ENCODE data around the gene ZFYVE26. TPM values are rescaled to one million over a fixed set of nuclear protein-coding genes. Genes with fewer than 3 reads are reported as not detected.
"Not testable (repeated sequence)": the region's sequence is repeated elsewhere in the genome, so short reads cannot be mapped to it uniquely, and the experiment has no call there.

ZFYVE26 gene
- total RNA-seq, 1 experiment from 2014 or later: 16.7 TPM

DNA sequence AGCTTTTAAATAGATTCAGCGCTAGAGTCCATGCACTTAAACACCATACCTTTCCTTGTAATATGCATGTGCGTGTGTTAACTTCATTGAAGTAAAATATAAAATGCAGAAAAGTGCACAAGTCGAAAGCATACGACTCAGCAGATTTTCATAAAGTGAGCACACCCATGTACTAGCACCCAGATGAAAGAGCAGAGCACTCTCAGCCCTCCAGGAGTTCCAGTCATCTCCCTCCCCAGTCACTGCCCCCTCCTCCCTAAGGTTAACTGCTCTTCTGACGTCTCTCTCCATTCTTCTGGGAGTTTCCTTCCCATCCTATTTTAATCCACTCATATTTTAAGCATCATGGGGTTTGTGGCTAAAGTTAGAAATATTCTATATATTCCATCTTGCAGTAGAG, 94.5 kb downstream of the ZFYVE26 start:
- DNase-seq: no peak
- no peaks in the 10 kb centered on the region for H3K36me3 ChIP-seq
- H3K4me1 ChIP-seq: no peaks in the 10 kb centered on the region
- H3K27me3 ChIP-seq: no peaks in the 10 kb centered on the region
- H3K9me3 ChIP-seq (replicated peaks): no peaks in the 10 kb centered on the region
- H3K4me3 ChIP-seq: no peak overlapping the region
- no peak overlapping the region for H3K27ac ChIP-seq

DNA sequence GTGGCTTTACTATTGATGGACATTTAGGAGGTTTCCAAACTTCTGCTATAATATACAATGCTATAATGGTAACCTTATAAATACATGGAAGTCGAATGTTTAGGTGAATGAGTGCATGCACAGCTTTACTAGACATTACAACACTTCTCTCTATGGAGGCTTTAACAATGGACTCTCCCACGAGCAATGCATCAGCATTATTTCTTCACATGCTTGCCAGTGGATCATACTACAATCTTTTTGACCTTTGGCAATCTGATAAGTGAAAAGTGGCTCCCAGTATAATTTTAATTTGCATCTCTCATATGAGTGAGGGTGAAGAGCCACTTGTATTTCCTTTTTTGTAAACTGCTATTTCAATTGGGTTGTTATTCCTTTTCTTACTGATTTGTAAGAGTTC, 96.5 kb downstream of the ZFYVE26 start:
- Histone ChIP-seq H3K9me3 (replicated peaks) (no peaks in the 10 kb centered on the region), H3K27me3 (no peaks in the 10 kb centered on the region), H3K4me3 (no peak overlapping the region), H3K4me1 (no peaks in the 10 kb centered on the region), H3K27ac (no peak overlapping the region), H3K36me3 (no peaks in the 10 kb centered on the region)
- no peak for DNase-seq

DNA sequence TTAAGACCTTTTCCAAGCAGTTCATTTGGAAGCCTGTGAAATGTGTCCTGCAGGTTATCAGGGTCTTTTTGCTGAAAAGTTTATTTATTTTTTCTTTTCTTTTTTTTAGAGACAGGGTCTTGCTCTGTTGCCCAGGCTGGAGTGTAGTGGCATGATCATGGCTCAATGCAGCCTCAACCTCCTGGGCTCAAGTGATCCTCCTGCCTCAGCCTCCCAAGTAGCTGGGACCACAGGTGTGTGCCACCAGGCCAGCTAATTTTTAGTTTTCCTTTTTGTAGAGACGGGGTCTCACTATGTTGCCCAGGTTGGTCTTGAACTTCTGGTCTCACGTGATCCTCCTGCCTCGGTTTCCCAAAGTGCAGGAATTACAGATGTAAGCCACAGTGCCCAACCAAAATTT, 97.0 kb downstream of the ZFYVE26 start:
- not testable (repeated sequence) for H3K27ac ChIP-seq; H3K27me3 ChIP-seq; H3K4me3 ChIP-seq; H3K9me3 ChIP-seq (replicated peaks); H3K4me1 ChIP-seq; DNase-seq; H3K36me3 ChIP-seq

DNA sequence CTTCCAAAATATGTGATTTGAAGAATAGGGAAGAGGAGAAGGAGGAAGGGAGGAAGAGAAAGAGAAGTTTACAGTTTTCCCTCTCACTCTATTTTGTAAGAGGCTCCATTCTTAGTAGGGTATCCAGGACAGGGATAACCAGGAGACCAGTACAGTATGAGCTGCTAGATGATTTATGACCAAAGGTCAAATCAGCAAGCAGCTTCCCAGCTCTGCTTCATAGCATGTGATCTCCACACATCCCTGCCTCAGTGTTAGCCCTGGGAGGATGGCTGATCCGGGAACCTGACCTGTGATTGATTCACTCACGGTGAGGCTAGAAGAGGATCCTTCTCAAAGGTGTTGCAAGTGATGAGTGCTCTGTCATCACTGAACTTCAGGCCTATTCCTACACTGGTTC, 98.1 kb downstream of the ZFYVE26 start:
- DNase-seq: no peak
- no peaks in the 10 kb centered on the region for H3K27me3 ChIP-seq
- H3K27ac ChIP-seq: no peak overlapping the region
- H3K9me3 ChIP-seq (replicated peaks): no peaks in the 10 kb centered on the region
- no peaks in the 10 kb centered on the region for H3K4me1 ChIP-seq
- no peak overlapping the region for H3K4me3 ChIP-seq
- no peaks in the 10 kb centered on the region for H3K36me3 ChIP-seq

DNA sequence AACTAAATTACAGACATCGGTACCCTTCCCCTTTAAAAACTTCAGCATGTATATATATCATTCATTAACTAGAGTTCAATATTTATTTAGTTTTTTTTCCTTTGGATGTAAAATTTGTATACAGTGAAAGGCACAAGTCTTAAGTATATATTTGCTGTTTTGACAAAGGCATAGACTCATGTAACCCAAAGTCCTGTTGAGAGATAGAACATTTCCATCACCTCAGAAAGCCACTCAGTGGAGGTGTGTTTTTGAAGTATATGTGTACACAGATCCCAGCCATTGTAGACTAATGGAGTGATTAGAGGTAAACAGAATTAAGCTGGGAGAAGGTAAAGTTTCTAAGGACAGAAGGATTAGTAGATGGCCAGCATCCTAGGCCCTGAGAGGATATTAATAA, 99.3 kb downstream of the ZFYVE26 start:
- Histone ChIP-seq H3K27me3 (no peaks in the 10 kb centered on the region), H3K9me3 (replicated peaks) (no peaks in the 10 kb centered on the region), H3K36me3 (no peaks in the 10 kb centered on the region), H3K4me1 (no peaks in the 10 kb centered on the region), H3K4me3 (no peak overlapping the region), H3K27ac (no peak overlapping the region)
- no peak for DNase-seq

DNA sequence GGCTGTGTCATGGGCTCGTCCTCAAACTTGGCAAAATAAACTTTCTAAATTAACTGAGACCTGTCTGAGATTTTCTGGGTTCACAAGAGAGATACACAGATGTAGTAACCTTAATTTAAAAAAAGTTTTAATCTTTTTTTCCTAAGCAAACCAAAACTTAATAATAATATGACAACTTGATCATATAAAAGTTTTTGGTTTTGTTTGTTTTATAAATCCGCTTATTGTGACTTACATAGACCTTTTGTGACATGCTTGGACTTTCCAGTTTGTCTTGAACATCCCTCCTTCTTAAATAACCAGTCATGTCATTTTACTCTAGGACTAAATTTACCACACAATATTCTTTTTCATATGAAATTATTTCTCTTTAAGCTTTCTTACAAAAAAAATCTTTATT, 106.2 kb downstream of the ZFYVE26 start:
- peak; percentile 9 to 23 for DNase-seq
- Histone ChIP-seq H3K27me3 (no peaks in the 10 kb centered on the region), H3K4me3 (no peak overlapping the region)

DNA sequence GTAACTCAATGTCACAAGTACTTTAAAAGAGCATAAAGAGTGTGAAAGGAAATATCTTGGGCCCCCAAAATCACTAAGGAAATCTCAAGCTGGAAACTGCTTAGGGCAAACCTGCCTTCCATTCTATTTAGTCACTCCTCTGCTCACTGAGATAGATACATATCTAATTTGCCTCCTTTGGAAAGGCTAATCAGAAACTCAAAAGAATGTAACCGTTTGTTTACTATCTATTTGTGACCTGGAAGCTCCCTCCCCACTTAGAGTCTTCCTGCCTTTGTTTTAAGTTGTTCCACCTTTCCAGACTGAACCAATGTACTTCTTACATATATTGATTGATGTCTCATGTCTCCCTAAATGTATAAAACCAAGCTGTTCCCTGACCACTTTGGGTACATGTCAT, 106.6 kb downstream of the ZFYVE26 start:
- not testable (repeated sequence) for H3K4me3 ChIP-seq, DNase-seq

More for the DNA sequence above, 106.2 kb downstream of the ZFYVE26 start:
- Histone ChIP-seq H3K36me3 (no peaks in the 10 kb centered on the region), H3K4me1 (no peaks in the 10 kb centered on the region), H3K9me3 (replicated peaks) (peaks cover 13% of the 10 kb centered on the region; the same call in 1 of the 2 replicates), H3K27ac (no peak overlapping the region)

DNA sequence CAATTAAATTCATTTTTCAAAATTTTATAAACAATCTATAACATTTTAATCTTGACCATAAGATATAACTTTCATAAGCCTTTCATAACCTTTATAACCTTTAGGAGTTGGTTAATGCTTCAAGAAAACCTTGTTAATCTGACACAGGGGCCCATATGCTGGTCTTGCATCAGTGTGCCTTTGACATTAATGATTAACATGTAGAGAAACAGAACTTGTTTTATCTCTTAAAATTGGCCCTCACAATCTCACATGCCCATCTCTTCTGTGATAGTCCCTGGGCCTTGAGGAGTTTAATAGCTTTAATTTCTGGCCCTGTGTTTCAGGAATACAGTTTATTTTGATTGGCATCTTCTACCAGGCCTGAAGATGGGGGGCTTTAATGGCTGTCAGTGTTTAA, 107.0 kb downstream of the ZFYVE26 start:
- not testable (repeated sequence) for H3K27me3 ChIP-seq, H3K27ac ChIP-seq, H3K4me3 ChIP-seq, H3K36me3 ChIP-seq, DNase-seq, H3K4me1 ChIP-seq
- peaks cover 13% of the 10 kb centered on the region; the same call in 1 of the 2 replicates for H3K9me3 ChIP-seq (replicated peaks)

More for the DNA sequence above, 106.6 kb downstream of the ZFYVE26 start:
- not testable (repeated sequence) for H3K27me3 ChIP-seq, H3K4me1 ChIP-seq, H3K27ac ChIP-seq, H3K36me3 ChIP-seq
- H3K9me3 ChIP-seq (replicated peaks): peaks cover 13% of the 10 kb centered on the region; the same call in 1 of the 2 replicates

DNA sequence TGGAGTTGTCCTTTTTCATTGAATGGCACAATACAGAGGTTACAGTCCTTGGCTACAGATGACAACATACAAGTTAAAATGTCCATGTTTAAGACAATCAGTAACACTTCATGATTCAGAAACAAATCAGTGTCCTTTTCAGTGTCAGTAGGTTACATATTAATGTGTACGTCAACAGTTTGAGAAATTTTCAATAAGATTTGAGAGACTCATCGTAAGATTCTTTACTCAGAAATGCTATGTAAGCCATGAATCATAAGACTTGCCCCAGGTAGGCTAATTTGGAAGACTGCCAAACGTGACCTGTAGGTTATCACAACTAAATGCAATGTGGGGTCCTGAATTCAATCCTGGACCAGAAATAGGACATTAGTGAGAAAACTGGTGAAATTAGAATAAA, 111.2 kb downstream of the ZFYVE26 start:
- no peak overlapping the region for H3K27ac ChIP-seq
- no peaks in the 10 kb centered on the region for H3K4me1 ChIP-seq
- no peak overlapping the region for H3K4me3 ChIP-seq
- DNase-seq: no peak
- H3K9me3 ChIP-seq (replicated peaks): peaks cover 6% of the 10 kb centered on the region; the same call in 1 of the 2 replicates
- no peaks in the 10 kb centered on the region for H3K36me3 ChIP-seq
- H3K27me3 ChIP-seq: no peaks in the 10 kb centered on the region

DNA sequence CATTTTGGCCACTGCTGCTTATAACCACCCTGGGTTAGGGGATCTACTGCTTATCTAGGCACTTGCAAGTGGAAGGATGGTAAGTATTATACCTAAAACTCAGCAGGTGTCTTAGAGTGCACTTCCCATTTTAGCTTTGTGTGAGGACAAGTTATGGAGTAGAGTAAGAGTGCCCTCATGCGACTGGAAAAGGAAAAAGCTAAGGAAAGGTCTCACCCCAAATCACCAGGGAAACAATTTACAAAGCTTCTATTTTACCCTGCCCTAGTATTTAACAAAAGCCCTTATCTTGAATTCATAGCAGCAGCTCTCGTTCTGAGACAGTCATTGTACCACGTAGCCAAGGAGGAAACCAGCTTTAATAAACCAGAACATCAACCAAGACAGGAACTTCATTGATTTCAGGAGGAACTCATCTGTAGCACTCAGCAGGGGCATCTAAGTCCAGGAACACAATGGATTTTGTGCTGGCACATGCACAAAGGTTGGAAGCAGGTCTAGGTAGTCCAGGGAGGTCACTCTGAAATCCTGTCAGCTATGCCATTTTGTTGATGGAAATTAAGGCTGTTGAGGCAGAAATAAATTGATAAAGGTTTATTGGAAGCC, 111.8 kb downstream of the ZFYVE26 start:
- DNase-seq: peak; percentile 11 to 68
- Histone ChIP-seq H3K27ac (no peak overlapping the region), H3K27me3 (no peaks in the 10 kb centered on the region), H3K4me1 (no peaks in the 10 kb centered on the region), H3K36me3 (no peaks in the 10 kb centered on the region), H3K4me3 (no peak overlapping the region), H3K9me3 (replicated peaks) (no peaks in the 10 kb centered on the region; the same call in 1 of the 2 replicates)

DNA sequence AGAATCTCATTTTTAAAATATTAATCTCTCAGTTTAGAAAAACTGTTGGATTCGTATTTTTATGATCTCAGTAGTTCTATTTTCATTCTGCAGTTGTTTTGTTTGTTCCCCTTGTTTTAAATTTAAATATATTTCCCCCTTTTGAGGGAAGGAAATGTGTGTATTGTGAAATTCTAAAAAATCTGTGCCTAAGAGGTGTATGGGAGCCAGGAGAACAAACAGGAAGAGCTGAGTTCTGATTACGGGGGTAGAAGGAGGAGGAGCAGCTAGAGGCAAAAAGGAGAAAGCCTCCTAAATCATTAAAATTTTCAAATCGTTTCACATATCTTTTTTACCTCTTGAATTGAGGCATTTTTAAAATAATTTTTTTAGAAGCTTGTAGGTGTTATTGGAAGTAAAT, 112.4 kb downstream of the ZFYVE26 start:
- H3K4me1 ChIP-seq: no peaks in the 10 kb centered on the region
- H3K27me3 ChIP-seq: no peaks in the 10 kb centered on the region
- DNase-seq: no peak
- H3K36me3 ChIP-seq: no peaks in the 10 kb centered on the region
- no peak overlapping the region for H3K27ac ChIP-seq
- no peaks in the 10 kb centered on the region; the same call in 1 of the 2 replicates for H3K9me3 ChIP-seq (replicated peaks)
- no peak overlapping the region for H3K4me3 ChIP-seq

DNA sequence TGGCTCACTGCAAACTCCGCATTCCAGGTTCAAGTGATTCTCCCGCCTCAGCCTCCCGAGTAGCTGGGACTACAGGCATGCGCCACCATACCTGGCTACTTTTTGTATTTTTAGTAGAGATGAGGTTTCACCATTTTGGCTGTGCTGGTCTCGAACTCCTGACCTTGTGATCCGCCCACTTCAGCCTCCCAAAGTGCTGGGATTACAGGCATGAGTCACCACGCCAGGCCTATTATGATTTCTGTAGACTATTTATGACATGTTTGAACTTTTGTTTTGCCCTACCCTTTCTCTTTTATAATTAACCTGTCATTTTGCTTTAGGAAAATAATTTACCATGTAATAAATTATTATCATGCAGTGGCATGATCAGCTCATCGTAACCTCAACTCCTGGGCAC, 114.9 kb downstream of the ZFYVE26 start, which contains the start of gene RDH12:
TSS of gene RDH12 (plus strand) at position 395 of the 400 bp plus-strand sequence. CDS start 20,757 bp downstream, outside the sequence.
- not testable (repeated sequence) for H3K36me3 ChIP-seq; H3K4me1 ChIP-seq; DNase-seq; H3K27me3 ChIP-seq; H3K27ac ChIP-seq; H3K4me3 ChIP-seq; H3K9me3 ChIP-seq (replicated peaks)

DNA sequence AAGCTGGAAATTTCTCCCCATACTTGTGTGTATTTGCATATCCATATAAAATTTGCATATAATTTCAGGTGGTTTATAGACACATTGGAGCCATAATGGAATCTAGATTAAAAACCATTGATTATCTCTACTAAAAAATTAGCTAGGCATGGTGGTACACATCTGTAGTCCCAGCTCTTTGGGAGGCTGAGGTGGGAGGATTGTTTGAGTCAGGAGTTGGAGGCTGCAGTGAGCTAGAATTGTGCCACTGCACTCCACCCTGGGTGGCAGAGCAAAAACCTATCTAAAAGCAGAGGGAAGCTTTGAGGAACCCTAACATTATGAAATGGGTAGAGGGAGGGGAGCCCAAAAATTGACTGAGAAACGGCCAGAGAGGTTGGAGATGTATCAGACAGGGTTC, 118.2 kb downstream of the ZFYVE26 start:
- H3K36me3 ChIP-seq: no peaks in the 10 kb centered on the region
- no peaks in the 10 kb centered on the region for H3K4me1 ChIP-seq
- no peaks in the 10 kb centered on the region for H3K27me3 ChIP-seq
- no peak for DNase-seq
- no peak overlapping the region for H3K4me3 ChIP-seq
- H3K9me3 ChIP-seq (replicated peaks): no peaks in the 10 kb centered on the region
- H3K27ac ChIP-seq: no peak overlapping the region

DNA sequence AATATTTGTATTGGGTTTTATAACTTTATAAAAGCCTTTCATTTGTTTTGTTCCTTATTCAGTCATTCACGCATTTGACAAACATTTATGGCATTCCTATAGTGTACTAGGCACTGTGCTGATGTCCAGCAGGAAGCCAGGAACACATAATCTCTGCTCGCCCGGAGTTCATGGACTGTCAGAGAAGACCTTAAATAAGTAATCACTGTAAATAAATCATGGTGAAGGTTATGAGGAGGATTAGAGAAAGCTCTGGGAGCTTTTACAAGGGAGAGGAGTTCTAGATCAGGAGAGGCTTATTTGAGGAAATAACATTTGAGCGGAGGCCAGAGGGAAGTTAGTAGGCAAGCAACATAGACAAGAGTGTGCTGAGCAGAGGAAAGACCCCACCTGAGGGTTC, 119.4 kb downstream of the ZFYVE26 start:
- no peak for DNase-seq
- no peaks in the 10 kb centered on the region for H3K27me3 ChIP-seq
- H3K27ac ChIP-seq: no peak overlapping the region
- H3K4me3 ChIP-seq: no peak overlapping the region
- peaks cover 10% of the 10 kb centered on the region for H3K36me3 ChIP-seq
- no peaks in the 10 kb centered on the region for H3K9me3 ChIP-seq (replicated peaks)
- H3K4me1 ChIP-seq: no peaks in the 10 kb centered on the region

All from SJCRH30 (cell line).